Mesenchymal stem cell (in vitro differentiated cells and primary cell): ENCODE results near the gene SPEG.

ENCODE experiments used
- DNase-seq: peaks from one replicate; pipeline ENCODE4 v3.0.0-alpha.2; 2013
- H2AFZ ChIP-seq: one replicate; pipeline ENCODE4 v1.6.1; 2013; ENCODE audit warnings: low read depth, mild to moderate bottlenecking, control low read depth, inconsistent platforms, low read length, moderate library complexity
- H2AK5ac ChIP-seq: 2 replicates; pipeline ENCODE4 v1.6.1; 2013; ENCODE audit warnings: low read length, moderate library complexity, mild to moderate bottlenecking, inconsistent platforms; ENCODE audit not compliant: severe bottlenecking
- H2BK120ac ChIP-seq: one replicate; pipeline ENCODE4 v1.6.1; 2013; ENCODE audit warnings: low read depth, mild to moderate bottlenecking, inconsistent platforms, low read length, moderate library complexity
- H2BK12ac ChIP-seq, 2 experiments: one replicate each; pipeline ENCODE4 v1.6.1; 2013; ENCODE audit warnings: inconsistent platforms in 2 of 2, low read length in 2 of 2, mild to moderate bottlenecking in 2 of 2, moderate library complexity in 2 of 2, control low read depth in 1 of 2
- H2BK15ac ChIP-seq: one replicate; pipeline ENCODE4 v1.6.1; 2013; ENCODE audit warnings: mild to moderate bottlenecking, low read depth, inconsistent platforms; ENCODE audit not compliant: poor library complexity, severe bottlenecking
- H2BK5ac ChIP-seq: 2 replicates; pipeline ENCODE4 v1.6.1; 2013; ENCODE audit warnings: low read depth, mild to moderate bottlenecking, low read length, control low read depth, inconsistent platforms; ENCODE audit not compliant: poor library complexity, severe bottlenecking
- H3K14ac ChIP-seq, 2 experiments: one replicate each; pipeline ENCODE4 v1.6.1; 2013; ENCODE audit warnings: inconsistent platforms in 2 of 2, low read length in 2 of 2, control low read depth in 1 of 2, mild to moderate bottlenecking in 1 of 2, moderate library complexity in 1 of 2
- H3K18ac ChIP-seq, 2 experiments: one replicate each; pipeline ENCODE4 v1.6.1; 2013; ENCODE audit warnings: inconsistent platforms in 2 of 2, low read length in 2 of 2, control low read depth in 1 of 2, low read depth in 1 of 2, mild to moderate bottlenecking in 1 of 2
- H3K23ac ChIP-seq, 2 experiments: one replicate each; pipeline ENCODE4 v1.6.1; 2013; ENCODE audit warnings: inconsistent platforms in 2 of 2, low read length in 2 of 2, mild to moderate bottlenecking in 2 of 2, moderate library complexity in 2 of 2, control low read depth in 1 of 2
- H3K27ac ChIP-seq: 2 replicates; pipeline ENCODE4 v1.5.1; 2013; ENCODE audit warnings: mild to moderate bottlenecking, moderate library complexity, low read length, control low read depth, inconsistent platforms; ENCODE audit not compliant: poor library complexity, severe bottlenecking
- H3K27me3 ChIP-seq, 2 experiments: 2 replicates each; pipeline versions ENCODE4 v1.6.1 to v1.7.0; 2013; ENCODE audit warnings: low read length in 2 of 2, mild to moderate bottlenecking in 2 of 2, moderate library complexity in 2 of 2, control low read depth in 1 of 2, inconsistent platforms in 1 of 2; ENCODE audit not compliant: control insufficient read depth in 1 of 2, insufficient read depth in 1 of 2
- H3K36me3 ChIP-seq, 2 experiments: 2 replicates each; pipeline versions ENCODE4 v1.6.1 to v1.7.0; 2013; ENCODE audit warnings: low read length in 2 of 2, control low read depth in 1 of 2, inconsistent platforms in 1 of 2, low read depth in 1 of 2, mild to moderate bottlenecking in 1 of 2; ENCODE audit not compliant: insufficient read depth in 2 of 2, control insufficient read depth in 1 of 2
- H3K4ac ChIP-seq, 2 experiments: one replicate each; pipeline ENCODE4 v1.6.1; 2013; ENCODE audit warnings: inconsistent platforms in 2 of 2, low read length in 2 of 2, mild to moderate bottlenecking in 2 of 2, moderate library complexity in 2 of 2, control low read depth in 1 of 2, low read depth in 1 of 2
- H3K4me1 ChIP-seq: 2 replicates; pipeline ENCODE4 v1.6.1; 2013; ENCODE audit warnings: low read depth, low read length, control low read depth; ENCODE audit not compliant: control insufficient read depth, insufficient read depth
- H3K4me2 ChIP-seq: 2 replicates; pipeline ENCODE4 v1.6.1; 2013; ENCODE audit warnings: low read length, mild to moderate bottlenecking, inconsistent platforms; ENCODE audit not compliant: poor library complexity, severe bottlenecking
- H3K4me3 ChIP-seq, 2 experiments: 2 replicates each; pipeline versions ENCODE4 v1.5.1 to v1.7.0; 2013; ENCODE audit warnings: low read length in 2 of 2, mild to moderate bottlenecking in 2 of 2, control low read depth in 1 of 2, low read depth in 1 of 2; ENCODE audit not compliant: insufficient read depth in 1 of 2
- H3K79me1 ChIP-seq: replicated peaks from 2 replicates; pipeline ENCODE4 v1.6.1; 2013; ENCODE audit warnings: mild to moderate bottlenecking, control low read depth, low read length, inconsistent platforms; ENCODE audit not compliant: poor library complexity, severe bottlenecking
- H3K9ac ChIP-seq: 2 replicates; pipeline ENCODE4 v1.7.0; 2013; ENCODE audit warnings: mild to moderate bottlenecking, low read length, moderate library complexity
- H3K9me3 ChIP-seq: 2 replicates; pipeline ENCODE4 v1.7.0; 2013; ENCODE audit warnings: mild to moderate bottlenecking, low read length; ENCODE audit not compliant: control insufficient read depth
- H4K8ac ChIP-seq: one replicate; pipeline ENCODE4 v1.6.1; 2013; ENCODE audit warnings: inconsistent platforms, mild to moderate bottlenecking, low read length, moderate library complexity
- H4K91ac ChIP-seq: one replicate; pipeline ENCODE4 v1.6.1; 2013; ENCODE audit warnings: mild to moderate bottlenecking, low read length, inconsistent platforms
- WGBS: methylation state at CpG from one replicate; pipeline ENCODE4 v1.1.7; 2013; ENCODE audit warnings: mixed read lengths; 5-methylcytosine and 5-hydroxymethylcytosine counted together

SPEG gene

DNA sequence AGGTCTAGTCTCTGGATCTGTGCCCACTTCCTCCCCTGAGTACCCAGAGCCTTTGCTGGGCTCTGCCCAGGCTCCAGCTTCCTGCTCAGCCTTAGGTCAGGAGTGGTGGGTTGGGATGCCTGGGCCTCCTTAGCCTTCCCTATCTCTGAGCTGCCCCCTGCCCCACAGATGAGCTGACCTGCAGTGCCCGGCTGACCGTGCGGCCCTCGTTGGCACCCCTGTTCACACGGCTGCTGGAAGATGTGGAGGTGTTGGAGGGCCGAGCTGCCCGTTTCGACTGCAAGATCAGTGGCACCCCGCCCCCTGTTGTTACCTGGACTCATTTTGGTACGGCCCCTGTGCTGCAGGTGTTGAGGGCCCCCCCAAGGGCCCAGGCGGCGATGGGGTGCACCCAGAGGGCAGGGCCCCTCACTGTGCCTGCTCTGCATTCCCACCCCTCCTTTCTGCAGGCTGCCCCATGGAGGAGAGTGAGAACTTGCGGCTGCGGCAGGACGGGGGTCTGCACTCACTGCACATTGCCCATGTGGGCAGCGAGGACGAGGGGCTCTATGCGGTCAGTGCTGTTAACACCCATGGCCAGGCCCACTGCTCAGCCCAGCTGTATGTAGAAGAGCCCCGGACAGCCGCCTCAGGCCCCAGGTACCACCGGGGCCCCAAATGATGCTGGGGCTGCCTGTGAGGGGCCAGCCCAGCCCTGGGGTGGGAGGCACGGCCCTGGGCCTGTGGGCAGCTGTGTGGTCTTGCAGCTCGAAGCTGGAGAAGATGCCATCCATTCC lies 34.0 kb downstream of the SPEG start:
- no peak overlapping the region for H4K8ac ChIP-seq
- peak overlapping the region; percentile 19 for H2AK5ac ChIP-seq
- no peak overlapping the region for H3K9ac ChIP-seq
- no peak overlapping the region for H3K27ac ChIP-seq
- 95% methylated on average over 23 of the region's 23 CpGs for WGBS
- DNase-seq: no peak
- H3K36me3 ChIP-seq: peaks cover 90 to 92% of the 10 kb centered on the region in 2 experiments
- H4K91ac ChIP-seq: no peak overlapping the region
- no peak overlapping the region for H3K23ac ChIP-seq
- H3K4me1 ChIP-seq: peaks cover 28% of the 10 kb centered on the region
- H2BK12ac ChIP-seq: peak overlapping the region in 1 of 2 experiments; percentile 7
- no peaks in the 10 kb centered on the region for H3K9me3 ChIP-seq
- H3K4me2 ChIP-seq: no peak overlapping the region
- no peak overlapping the region for H2BK5ac ChIP-seq
- H2AFZ ChIP-seq: no peak overlapping the region
- H2BK120ac ChIP-seq: no peak overlapping the region
- H3K27me3 ChIP-seq: no peaks in the 10 kb centered on the region
- no peak overlapping the region for H3K4ac ChIP-seq
- H3K4me3 ChIP-seq: no peak overlapping the region
- H2BK15ac ChIP-seq: no peak overlapping the region
- H3K14ac ChIP-seq: no peak overlapping the region
- peaks cover 8% of the 10 kb centered on the region for H3K79me1 ChIP-seq
- peak overlapping the region in 1 of 2 experiments; percentile 79 for H3K18ac ChIP-seq

DNA sequence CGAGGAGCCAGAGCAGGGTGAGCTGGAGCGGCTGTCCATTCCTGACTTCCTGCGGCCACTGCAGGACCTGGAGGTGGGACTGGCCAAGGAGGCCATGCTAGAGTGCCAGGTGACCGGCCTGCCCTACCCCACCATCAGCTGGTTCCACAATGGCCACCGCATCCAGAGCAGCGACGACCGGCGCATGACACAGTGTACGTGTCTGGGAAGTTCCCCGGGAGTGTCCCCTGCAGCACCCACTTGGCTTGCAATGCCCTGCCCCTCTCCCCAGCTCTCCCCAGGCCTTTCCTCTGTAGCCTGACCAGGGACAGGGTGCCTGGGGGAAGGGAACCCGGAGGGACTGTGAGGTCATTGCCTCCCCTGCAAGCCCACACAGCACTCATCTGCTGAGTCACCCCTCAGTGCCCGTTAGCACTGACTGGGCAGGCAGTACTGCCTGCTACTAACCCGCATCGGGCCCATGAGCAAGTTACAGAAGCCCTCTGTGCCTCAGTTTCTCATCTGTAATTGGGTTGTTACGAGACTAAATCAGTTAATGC lies 34.6 kb downstream of the SPEG start:
- H2BK5ac ChIP-seq: no peak overlapping the region
- peaks cover 90 to 95% of the 10 kb centered on the region in 2 experiments for H3K36me3 ChIP-seq
- H3K9me3 ChIP-seq: no peaks in the 10 kb centered on the region
- H2BK15ac ChIP-seq: no peak overlapping the region
- no peak overlapping the region for H3K27ac ChIP-seq
- H2BK120ac ChIP-seq: no peak overlapping the region
- H3K18ac ChIP-seq: peak overlapping the region in 1 of 2 experiments; percentile 79
- H4K91ac ChIP-seq: peak overlapping the region; percentile 43
- no peak overlapping the region for H2AFZ ChIP-seq
- H2AK5ac ChIP-seq: no peak overlapping the region
- 71% methylated on average over 16 of the region's 16 CpGs for WGBS
- no peak overlapping the region for H3K4me2 ChIP-seq
- peak overlapping the region in 1 of 2 experiments; percentile 52 for H3K4ac ChIP-seq
- no peak overlapping the region for H3K4me3 ChIP-seq
- H2BK12ac ChIP-seq: peak overlapping the region in 1 of 2 experiments; percentile 7
- no peak overlapping the region for H3K23ac ChIP-seq
- peaks cover 7% of the 10 kb centered on the region for H3K79me1 ChIP-seq
- H3K9ac ChIP-seq: peak overlapping the region; percentile 38
- peak overlapping the region in 1 of 2 experiments; percentile 41 for H3K14ac ChIP-seq
- no peaks in the 10 kb centered on the region for H3K27me3 ChIP-seq
- peaks cover 28% of the 10 kb centered on the region for H3K4me1 ChIP-seq
- peak; percentile 80 for DNase-seq
- peak overlapping the region; percentile 16 for H4K8ac ChIP-seq

- Histone ChIP-seq H2BK120ac (no peak overlapping the region), H3K36me3 (peaks cover 86 to 95% of the 10 kb centered on the region in 2 experiments), H3K4ac (no peak overlapping the region), H3K23ac (no peak overlapping the region), H3K79me1 (peaks cover 3% of the 10 kb centered on the region), H4K8ac (no peak overlapping the region), H3K14ac (no peak overlapping the region), H2BK12ac (no peak overlapping the region), H3K9me3 (no peaks in the 10 kb centered on the region), H3K27me3 (no peaks in the 10 kb centered on the region), H2BK15ac (no peak overlapping the region), H3K18ac (no peak overlapping the region), H3K4me3 (no peak overlapping the region), H2BK5ac (no peak overlapping the region), H2AK5ac (no peak overlapping the region), H3K27ac (no peak overlapping the region), H3K4me2 (no peak overlapping the region), H3K9ac (no peak overlapping the region), H3K4me1 (peaks cover 29% of the 10 kb centered on the region), H4K91ac (no peak overlapping the region), H2AFZ (no peak overlapping the region)
- 95% methylated on average over 4 of the region's 4 CpGs for WGBS
- DNase-seq: no peak
Observed at GRCh38 chr2:219470429-219470828, 35.8 kb downstream of the SPEG start.

DNA sequence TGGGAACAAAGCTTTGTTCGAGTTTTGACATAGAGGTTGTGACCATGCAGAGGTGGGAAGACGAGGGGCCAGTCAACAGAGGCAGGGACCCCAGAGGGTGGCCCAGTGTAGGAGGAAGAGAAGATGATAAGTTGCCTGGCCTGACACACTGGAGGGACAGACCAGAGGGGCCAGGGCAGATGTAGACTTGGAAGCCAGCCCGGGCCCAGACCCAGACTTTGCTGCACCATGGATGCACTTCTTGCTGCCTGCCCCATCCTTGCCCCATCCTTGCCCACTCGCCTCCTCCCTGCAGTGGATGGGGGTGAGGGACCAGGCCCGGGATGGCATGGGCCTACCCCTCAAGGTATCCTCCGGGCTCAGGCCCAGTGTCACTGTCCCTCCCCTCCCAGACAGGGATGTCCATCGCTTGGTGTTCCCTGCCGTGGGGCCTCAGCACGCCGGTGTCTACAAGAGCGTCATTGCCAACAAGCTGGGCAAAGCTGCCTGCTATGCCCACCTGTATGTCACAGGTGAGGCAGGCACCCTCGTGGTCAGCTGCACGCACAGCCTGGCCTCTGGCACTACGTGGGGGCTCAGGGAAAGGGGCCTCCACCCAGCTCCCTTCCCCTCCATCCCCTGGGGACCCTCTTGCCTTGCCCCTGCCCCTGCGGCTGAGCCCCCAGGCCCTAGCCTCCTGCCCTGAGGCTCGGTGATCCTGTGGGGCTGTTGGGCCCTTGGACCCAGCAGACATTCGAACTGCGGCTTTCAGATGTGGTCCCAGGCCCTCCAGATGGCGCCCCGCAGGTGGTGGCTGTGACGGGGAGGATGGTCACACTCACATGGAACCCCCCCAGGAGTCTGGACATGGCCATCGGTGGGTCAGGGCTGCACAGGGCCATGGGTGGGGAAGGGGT lies 37.1 kb downstream of the SPEG start:
- no peak overlapping the region for H2BK15ac ChIP-seq
- no peaks in the 10 kb centered on the region for H3K27me3 ChIP-seq
- 90% methylated on average over 22 of the region's 22 CpGs for WGBS
- H2BK120ac ChIP-seq: no peak overlapping the region
- H3K23ac ChIP-seq: no peak overlapping the region
- no peak overlapping the region for H3K4me2 ChIP-seq
- H3K14ac ChIP-seq: peak overlapping the region in 1 of 2 experiments; percentile 53
- H4K91ac ChIP-seq: no peak overlapping the region
- peaks cover 31% of the 10 kb centered on the region for H3K4me1 ChIP-seq
- H3K27ac ChIP-seq: no peak overlapping the region
- H3K36me3 ChIP-seq: peaks cover 77 to 85% of the 10 kb centered on the region in 2 experiments
- no peaks in the 10 kb centered on the region for H3K9me3 ChIP-seq
- H3K18ac ChIP-seq: no peak overlapping the region
- H2BK12ac ChIP-seq: no peak overlapping the region
- H3K4me3 ChIP-seq: no peak overlapping the region
- H2BK5ac ChIP-seq: no peak overlapping the region
- H3K9ac ChIP-seq: no peak overlapping the region
- H3K79me1 ChIP-seq: no peaks in the 10 kb centered on the region
- no peak overlapping the region for H2AK5ac ChIP-seq
- H4K8ac ChIP-seq: no peak overlapping the region
- H3K4ac ChIP-seq: no peak overlapping the region
- no peak overlapping the region for H2AFZ ChIP-seq
- no peak for DNase-seq
